GM19239 (cell line): Measurements from ENCODE around the gene SPTA1.
"Not testable (repeated sequence)": the region's sequence is repeated elsewhere in the genome, so short reads cannot be mapped to it uniquely, and the experiment has no call there.

Experiments
- DNase-seq: peaks from one replicate; pipeline ENCODE4 v3.0.0; 2011; ENCODE audit warnings: low spot score; ENCODE audit not compliant: insufficient read length
- FAIRE-seq: peaks from 2 replicates; lab custom pipeline; 2011; peaks lifted over from hg19 to GRCh38; lab: Jason Lieb, UNC

The SPTA1 gene

DNA sequence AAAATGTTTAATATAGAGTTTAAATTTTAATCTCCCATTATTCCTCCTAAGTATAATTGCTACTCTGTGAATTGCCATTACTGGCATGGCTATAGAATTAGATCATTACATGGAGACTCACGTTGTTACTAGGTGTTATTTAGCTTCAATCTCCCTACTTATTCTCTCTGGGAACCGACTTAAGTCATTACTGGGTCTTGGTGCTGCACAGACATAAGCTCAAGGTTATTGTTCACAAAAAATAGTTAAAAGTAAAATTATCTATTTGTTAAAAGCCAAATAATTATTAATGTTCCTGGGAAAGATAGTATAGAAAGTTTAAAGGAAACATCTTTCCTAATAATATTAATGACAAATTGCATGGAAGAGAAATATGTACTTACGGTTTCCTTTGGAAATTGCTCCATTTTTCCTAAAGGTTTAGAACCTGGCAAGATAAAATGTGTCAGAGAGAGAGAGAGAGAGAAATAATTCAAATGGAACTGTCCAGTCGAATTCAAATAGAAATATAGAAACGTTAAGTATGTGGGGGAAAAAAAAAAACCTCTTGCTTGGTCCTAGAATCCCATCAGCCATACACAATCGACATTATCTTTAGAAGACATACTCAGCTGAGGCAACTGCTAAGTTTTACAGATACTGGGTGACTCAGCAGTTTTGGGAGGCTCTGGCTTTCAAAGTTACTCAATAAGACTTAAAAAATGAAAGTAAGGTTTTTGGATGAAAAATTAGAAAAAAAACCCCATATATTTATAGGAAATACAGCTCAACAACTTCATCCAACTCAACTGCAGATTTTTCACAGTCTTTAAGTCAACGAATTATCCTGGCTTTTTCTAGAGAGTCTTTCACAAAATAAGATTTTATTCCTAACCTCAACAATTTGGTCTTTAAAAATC lies at the start of gene SPTA1:
TSS of gene SPTA1 (minus strand) at position 605 of the 899 bp plus-strand sequence. CDS start at position 407, 198 bp downstream.
- DNase-seq (no peak), FAIRE-seq (no peak)

DNA sequence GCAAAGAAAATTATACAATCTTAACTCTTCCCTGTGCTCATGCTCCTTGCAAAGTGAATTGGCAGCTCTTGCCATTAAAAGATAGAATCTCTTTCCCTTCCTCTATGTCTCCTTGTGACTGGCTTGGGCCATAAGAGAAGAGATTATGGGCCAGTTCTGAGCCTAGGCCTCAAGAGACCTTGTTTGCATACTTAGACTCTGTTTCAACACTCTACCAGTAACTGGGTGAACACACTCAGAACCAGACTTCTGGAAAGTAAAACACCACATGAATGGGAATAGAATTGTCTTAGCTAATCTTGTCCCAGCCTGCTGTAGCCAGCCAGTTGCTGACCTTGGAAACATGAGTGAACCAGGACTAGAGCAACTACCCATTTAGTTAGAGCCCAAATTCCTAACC lies 49.3 kb upstream of the SPTA1 start:
- FAIRE-seq (no peak), DNase-seq (no peak)

DNA sequence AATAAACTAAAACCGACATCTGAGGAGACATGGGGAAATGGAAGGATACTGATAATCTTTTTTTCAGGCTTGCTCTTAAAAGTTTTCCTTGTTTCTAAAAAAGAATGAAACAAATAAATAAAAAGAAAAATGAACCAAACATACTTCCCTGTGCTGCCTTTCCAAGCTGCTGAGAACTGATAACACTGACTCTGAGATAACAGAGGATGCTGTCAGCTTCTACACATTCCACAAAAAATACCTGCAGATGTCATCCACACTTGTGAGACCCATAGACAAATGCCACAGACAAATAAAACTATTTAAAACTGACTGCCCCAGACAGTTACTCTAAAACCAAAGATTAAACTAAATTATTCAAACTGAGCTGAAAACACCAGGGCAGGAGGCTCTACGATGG lies 46.0 kb upstream of the SPTA1 start:
- no peak for FAIRE-seq

DNA sequence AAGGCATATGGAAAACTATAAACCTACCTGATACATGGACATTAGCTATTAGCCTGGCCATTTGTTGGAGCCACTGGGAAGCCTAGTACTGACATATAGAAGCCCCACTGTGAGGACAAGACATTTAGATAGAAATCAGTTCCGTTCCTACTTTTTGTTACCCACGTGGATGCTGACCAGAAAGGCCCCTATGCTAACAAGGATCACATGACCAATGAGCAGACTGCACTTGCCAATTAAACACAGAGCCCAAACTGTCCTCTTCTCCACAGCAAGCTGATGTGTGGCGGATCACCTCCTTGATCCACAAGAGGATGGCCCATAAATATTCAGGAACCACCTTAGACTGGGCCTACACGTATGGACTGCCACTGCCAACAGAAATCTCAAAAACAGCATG lies 45.2 kb upstream of the SPTA1 start:
- DNase-seq: no peak
- FAIRE-seq: no peak

More for the DNA sequence above, 46.0 kb upstream of the SPTA1 start:
- no peak for DNase-seq

DNA sequence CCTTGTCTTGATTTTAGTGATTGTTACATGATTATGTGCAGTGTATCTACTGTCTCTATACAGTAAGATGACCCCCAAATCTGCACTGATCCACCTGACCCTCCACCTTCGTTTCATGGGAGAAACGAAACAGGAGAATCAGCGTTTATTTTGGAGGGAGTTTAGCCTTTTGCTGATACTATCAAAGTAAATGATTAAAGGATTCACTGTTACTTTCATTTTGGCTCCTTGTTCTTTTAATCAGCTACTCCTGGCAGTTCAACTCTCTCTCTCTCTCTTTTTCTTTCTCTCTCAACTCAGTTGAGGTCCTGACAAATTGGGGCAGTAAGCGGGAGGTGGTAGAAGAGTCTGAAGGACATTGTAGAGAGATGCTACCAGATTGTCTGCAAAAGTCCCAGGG lies 43.9 kb upstream of the SPTA1 start:
- no peak for DNase-seq
- no peak for FAIRE-seq

DNA sequence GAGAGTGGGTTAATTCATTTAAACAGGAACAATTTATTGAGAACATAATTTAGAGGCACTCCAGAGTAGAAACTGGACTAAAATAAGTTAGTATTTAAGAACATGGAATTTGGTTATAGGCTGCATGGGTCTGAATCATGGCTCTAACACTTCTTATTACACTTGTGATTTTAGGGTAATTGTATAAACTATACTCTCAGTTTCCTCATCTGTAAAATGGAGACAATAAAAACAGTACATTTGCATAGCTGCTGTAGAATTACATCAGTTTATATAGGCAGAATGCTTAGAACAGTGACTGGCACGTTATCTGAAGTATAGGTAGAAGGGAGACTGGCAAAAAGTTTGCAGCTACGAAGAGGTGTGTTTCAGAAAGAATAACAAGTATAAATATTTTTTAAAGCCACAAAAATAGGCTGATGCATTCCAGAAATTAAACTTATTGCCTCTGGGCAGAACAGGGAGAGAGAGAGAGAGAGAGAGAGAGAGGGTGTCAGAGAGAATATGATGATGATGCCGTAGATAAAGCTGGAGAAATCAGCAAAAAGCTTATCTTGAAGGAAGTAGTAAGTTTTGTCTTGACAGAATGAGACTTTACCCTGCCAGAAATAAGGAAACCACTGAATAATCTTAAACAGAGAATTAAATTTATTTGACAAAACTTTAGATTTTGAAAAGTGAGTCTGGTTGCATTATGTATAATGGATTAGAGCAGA lies 42.2 kb upstream of the SPTA1 start:
- no peak for FAIRE-seq

DNA sequence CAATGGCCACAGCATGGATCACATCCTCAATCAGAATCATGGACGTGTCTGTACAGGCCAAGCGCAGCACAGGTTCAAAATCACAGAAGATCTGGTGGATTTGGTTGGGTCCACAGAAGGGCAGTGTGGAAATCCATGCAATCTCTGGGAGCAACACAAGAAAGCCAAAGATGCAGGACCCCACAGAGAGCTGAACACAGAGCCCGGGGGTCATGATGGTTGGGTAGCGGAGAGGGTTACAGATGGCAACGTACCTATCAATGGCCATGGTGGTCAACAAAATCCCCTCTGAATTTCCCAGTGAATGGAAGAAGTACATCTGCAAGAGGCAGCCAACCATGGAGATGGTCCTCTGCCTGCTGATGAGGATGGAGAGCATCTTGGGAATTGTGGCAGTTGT lies 37.9 kb upstream of the SPTA1 start:
- FAIRE-seq (no peak), DNase-seq (no peak)

More for the DNA sequence above, 42.2 kb upstream of the SPTA1 start:
- DNase-seq: no peak

DNA sequence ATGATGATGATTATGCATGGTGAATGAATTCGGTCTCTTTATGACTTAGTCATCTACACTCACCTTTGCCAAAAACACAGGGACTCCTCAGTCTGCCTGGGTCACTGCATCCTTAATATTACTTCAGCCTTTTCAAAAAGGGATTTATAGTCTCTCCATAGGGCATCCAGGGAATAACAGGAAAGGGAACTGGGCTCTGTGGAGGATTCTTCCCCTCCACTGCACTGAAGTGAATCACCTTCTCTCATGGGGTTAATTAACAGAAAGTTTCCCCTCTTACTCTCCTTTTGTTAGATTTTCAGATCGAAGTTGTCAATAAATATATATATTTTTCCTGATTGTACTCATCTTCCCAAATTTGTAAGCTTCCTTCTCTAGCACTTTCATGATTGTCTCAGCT lies 34.1 kb upstream of the SPTA1 start, which contains the start of gene OR6K3:
TSS of gene OR6K3 (minus strand) at position 101 of the 400 bp plus-strand sequence. CDS start 2,605 bp downstream, outside the sequence.
- FAIRE-seq: no peak

DNA sequence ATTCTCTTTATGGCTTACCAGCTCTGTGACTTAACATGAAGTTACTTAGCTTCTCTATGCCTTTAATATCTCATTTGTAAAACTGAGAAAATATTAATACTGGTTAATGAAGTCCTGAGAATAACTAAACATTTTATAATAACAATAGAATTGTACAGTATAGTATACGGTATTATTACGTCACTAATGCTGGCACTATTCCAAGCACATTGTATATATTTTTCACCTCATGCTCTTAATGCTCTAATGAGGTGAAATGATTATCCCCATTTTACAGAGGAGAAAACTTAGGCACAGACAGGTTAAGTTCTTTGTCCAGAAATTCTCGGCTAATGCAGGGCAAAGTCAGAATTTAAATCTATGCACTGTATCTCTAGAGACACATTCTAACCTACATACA lies 33.1 kb upstream of the SPTA1 start:
- DNase-seq: no peak
- FAIRE-seq: no peak

More for the DNA sequence above, 34.1 kb upstream of the SPTA1 start, which contains the start of gene OR6K3:
- no peak for DNase-seq

DNA sequence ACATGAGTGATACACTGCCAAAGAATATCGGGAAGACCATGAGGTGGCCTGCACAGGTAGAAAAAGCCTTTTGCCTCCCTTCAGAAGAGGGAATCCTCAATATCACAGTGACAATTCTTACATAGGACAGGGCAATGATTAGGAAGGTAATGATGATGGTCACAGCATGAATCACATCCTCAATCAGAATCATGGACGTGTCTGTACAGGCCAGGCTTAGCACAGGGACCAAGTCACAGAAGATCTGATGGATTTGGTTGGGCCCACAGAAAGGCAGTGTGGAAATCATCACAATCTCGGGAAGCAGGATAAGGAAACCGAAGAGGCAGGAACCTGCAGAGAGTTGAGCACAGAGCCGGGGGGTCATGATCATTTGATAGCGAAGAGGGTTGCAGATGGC lies 30.8 kb upstream of the SPTA1 start:
- FAIRE-seq (no peak), DNase-seq (no peak)

DNA sequence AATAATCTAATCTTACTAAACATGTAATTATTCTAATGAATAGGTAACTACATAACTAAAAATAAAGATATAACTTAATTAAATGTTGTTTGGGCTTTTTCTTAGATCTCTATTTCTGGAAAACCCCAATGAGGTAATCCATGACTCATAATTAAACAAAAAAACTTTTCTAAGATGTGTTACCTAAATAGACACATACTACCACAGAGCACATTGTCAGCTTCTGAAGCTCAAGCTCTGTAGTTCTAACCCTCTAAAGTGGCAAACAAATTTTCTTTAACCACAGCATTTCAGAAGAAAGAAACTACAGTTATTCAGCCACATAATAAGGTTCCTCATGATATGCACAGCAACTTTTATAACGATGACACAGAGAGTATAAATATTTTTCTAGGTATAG lies 29.8 kb upstream of the SPTA1 start:
- FAIRE-seq (no peak), DNase-seq (no peak)

DNA sequence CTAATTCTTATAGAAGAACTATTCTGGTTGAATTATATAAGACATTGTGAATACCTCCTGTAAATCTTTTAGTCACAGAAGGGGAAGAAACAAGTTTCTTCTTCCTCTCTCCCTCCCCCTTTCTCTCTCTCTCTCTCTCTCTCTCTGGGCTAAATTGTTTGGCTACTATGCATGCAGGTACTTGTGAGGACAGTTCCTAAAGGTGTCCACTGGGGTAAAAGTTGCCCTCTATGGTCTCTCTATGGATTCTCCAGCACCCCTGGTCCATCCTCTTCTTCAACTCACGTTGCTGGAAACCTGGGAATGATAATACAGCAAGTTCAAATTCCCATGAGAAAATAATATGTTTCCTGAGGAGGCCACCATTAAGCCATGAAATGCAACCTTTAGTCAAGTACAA lies 28.2 kb upstream of the SPTA1 start:
- DNase-seq: no peak
- FAIRE-seq: no peak

DNA sequence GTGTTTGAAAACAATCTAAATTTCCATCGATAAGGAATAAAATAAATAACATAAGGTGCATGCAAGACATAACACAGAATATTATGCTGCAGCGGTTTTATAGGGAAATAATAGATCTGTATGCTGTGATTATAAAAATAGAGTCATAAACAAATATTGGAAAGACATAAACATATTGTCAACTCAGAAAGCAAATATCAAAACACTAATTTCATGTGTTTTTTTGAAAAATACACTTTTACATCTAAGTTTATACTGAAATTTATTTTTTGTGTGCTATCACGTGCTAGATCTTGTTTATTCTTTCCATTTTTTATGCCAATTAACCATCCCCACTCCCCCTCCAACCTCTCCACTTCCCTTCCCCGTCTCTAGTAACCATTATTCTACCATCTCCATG lies 24.6 kb upstream of the SPTA1 start:
- DNase-seq (no peak), FAIRE-seq (no peak)

DNA sequence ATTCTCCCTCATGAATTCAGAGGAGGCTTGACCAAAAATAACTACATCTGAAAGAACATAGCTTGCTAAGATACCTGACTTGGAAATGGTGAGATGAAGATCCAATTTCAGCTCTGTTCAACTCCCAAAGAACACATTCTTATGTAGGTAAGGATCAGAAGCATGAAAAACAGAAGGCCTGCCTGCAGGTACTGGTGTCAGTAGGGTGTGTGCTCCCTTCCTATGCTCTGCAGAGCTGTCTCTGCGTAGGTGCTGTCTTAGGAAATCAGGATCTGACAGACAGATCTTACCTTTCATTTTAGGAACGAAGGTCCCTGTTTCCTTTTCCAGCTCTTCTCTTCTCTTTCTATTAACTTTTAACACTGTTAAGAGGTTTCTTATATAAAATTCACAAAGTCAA lies 19.6 kb upstream of the SPTA1 start:
- FAIRE-seq (no peak), DNase-seq (no peak)

DNA sequence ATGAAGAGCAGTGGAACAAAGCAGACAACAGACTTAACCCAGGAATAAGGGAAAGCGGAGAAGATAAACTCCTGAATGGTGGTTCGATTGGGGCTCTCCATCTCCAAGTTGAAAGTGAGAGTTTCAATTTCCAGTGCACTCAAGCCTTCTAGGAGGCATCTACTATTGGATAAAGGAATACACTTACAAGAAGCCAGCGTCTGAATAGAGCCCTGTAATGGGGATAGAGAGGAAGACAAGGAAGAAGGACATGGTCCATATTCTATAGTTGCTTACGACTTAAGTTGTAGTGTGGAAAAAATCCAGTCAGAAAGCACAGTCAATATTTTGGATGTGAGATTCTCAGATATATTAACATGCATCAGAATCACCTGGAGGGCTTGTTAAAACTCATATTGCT lies 14.0 kb upstream of the SPTA1 start, which contains the start of gene OR6K2:
TSS of gene OR6K2 (minus strand) at position 101 of the 400 bp plus-strand sequence. CDS start at position 101, 0 bp downstream.
- DNase-seq (no peak), FAIRE-seq (no peak)

DNA sequence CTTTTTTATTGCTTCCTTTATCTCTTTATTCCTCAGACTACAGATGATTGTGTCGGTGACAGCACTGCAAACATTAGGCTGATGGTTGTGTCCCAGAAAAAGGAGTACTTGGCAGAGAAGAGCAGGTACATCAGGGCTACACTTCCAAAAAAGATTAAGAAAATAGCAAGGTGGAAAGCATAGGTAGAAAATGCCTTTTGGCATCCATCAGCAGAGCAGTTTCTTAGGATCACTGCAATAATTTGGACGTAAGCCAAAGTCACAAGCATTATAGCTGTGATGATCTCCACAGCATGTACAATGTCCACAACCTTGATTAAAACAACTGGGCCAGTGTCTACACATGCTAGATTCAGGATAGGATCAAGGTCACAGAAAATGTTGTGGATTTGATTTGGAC lies 8.1 kb upstream of the SPTA1 start:
- FAIRE-seq (no peak), DNase-seq (no peak)

DNA sequence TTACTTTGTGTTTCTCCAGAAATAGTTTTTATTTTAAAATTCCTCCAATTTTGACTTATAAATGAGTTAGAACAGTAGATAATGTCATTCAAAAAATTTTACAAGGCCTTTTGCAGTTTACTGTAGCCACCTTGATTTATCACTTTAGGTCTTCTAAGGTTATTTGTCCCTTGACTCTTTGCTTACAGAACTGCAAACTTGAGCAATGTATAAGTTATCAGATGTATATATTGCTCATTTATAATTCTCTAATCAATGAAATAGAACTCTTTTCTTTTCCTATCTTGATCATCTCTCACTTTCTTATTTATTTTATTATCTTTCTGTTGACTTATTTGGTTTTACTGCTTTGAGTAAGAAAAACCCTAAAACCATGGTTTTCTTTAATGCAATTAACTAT lies 5.8 kb upstream of the SPTA1 start:
- FAIRE-seq: no peak
- no peak for DNase-seq

DNA sequence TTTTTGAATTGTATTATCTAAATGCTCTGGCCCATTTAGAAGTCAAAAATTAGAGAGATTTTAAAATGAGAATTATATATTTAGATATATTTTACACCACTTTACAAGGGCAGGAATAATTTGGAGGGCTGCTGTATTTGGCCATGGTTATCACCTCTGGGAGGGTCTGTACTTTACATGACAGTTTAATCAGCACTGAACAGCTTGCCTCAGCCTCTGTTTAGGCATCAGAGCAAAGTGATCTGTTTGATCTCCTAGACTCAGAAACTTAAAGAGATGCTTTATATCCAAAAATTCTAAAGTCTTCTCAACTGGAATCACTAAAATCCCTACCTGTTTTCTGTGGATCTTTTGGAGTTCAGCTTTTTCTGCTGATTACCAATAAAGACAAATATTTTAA lies 5.4 kb upstream of the SPTA1 start:
- DNase-seq: no peak
- no peak for FAIRE-seq

DNA sequence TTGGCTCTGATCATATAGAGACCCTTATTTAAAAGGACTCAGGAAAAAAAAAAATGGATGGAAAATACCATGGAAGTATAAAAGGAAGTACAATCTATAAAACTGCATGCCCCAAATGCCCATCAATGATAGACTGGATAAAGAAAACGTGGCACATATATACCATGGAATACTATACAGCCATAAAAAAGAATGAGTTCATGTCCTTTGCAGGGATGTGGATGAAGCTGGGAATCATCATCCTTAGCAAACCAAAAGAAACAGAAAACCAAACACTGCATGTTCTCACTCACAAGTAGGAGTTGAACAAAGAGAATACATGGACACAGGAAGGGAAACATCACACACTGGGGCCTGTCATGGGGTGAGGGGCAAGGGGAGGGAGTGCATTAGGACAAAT lies 4.6 kb upstream of the SPTA1 start:
- DNase-seq, FAIRE-seq: not testable (repeated sequence)

DNA sequence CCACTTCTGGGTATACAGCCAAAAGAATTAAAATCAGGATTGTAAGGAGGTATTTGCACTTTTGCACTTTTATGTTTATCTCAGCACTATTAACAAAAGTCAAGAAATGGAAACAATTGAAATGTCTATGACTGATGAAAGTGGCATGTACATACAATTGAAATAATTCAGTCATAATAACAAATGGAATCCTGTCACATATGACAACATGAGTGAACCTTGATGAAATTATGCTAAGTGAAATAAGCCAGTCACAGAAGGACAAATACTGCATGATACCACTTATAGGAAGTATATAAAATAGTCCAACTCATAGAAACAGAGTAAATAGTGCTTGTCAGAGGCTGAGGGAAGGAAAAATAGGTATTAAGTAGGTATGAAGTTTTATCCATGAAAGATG lies 3.4 kb upstream of the SPTA1 start:
- FAIRE-seq (no peak), DNase-seq (no peak)

DNA sequence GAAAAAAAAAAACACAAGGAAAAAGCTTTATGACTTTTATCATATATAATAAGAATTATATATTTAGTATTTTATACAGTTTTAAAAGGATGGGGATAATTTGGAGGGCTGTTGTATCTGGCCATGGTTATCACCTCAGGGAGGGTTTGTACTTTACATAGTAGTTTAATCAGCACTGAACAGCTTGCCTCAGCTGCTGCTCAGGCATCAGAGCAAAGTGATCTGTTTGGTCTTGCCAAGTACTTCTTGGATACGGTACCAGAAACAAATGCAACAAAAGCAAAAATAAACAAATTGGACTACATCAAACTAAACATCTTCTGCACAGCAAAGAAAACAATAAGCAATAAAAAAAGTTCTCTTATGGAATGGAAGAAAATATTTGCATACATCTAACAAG lies 2.6 kb upstream of the SPTA1 start:
- DNase-seq (no peak), FAIRE-seq (no peak)
